HG03095 (cell line): Measurements from ENCODE around the gene RBMX.

ENCODE experiments used
- ATAC-seq: cut with Tn5 transposase; IDR thresholded peaks from one replicate; pipeline ENCODE4 v1.9.1; 2021; ENCODE audit warnings: moderate library complexity; ENCODE audit not compliant: unreplicated experiment

RBMX gene

DNA sequence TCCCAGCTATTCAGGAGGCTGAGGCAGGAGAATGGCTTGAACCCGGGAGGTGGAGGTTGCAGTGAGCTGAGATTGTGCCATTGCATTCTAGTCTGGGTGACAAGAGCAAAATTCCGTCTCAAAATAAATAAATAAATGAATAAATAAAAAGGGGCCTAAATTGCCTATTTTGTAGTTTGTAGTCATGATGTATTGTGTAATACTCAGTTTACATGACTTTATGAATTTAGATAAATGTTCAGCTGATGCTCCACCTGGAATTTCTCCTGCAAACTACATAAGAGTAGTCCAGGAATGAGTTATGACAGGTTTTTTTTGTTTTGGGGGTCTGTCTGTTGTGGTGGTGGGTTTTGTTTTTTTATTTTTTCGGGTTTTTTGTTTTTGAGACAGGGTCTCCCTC, 31.1 kb downstream of the RBMX start:
- no peak for ATAC-seq

DNA sequence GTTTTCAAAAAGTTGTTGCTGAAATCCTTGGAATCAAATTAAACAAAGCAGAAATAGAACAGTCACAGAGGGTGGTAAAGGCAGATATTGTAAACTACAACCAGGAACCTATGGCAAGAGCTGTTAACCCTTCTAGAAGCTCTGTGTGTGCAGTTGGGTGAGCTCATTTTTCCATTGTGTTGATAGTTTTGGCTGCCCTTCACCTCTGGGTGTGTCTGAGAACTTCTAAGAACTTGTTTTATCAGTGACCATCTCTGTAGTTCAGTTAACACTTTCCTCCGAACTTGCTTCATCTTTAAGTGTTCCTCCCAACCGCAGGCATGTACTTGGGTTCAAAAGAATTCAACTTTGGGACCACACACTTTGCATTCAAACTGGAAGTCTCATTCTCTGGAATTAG, 32.7 kb downstream of the RBMX start:
- ATAC-seq: no peak

DNA sequence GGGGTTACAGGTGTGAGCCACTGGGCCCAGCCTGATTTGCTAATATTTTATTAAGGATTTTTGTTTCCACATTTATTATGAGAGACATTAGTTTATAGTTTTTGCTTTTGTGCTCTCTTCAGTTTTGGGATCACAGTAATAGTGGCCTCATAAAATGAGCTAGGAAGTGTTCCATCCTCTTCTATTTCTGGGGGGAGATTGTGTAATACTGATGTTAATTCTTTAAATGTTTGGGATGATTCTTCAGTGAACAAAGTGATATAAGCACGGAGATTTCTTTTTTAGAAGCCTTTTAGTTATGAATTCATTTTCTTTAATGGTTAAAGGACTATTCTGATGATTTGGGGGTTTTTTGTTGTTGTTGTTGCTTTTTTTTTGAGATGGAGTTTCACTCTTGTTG, 41.3 kb downstream of the RBMX start:
- ATAC-seq: no peak

DNA sequence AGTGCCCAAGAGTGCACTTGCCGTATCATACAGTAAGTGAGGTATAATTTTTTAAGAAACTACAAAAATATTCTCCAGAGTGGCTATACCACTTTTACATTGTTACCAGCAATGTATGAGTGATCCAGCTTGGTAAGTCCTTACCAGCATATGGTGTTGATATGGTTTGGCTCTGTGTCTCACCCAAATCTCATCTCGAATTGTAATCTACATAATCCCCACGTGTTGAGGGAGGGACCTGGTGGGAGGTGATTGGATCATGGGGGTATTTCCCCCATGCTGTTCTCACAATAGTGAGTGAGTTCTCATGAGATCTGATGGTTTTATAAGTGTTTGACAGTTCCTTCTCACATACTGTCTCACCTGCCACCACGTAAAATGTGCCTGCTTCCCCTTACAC, 44.8 kb downstream of the RBMX start:
- ATAC-seq: no peak

DNA sequence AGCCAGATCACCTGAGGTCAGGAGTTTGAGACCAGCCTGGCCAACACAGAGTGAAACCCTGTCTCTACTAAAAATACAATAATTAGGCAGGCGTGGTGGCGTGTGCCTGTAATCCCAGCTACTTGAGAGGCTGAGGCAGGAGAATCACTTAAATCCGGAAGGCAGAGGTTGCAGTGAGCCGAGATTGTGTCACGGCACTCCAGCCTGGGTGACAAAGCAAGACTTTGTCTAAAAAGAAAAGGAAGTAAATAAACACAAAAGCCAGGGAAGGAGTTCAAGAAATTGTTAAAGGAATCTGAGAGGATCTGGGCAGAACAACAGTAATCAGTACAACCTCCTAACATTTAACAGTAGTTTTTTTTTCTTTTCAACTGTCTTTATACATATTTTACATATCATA, 51.1 kb downstream of the RBMX start:
- ATAC-seq: no peak

DNA sequence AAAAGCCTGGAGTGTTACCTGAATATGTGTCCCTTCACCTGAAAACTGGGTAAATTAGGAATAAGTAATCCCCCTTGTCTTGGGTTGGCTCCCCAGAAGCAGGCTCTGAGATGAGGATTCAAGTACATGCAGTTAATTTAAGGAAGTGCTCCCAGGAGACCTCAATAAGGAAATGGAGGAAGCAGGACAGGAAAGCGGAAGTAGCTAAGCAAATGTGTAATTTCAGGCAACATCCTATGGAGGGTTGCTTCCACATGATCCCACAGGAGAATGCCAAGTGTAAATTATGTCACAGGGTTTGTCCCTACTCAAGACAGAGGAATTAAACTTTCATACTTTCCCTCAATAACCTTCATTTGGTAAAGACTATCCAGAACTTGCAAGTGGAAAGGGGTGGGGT, 51.7 kb downstream of the RBMX start:
- no peak for ATAC-seq

DNA sequence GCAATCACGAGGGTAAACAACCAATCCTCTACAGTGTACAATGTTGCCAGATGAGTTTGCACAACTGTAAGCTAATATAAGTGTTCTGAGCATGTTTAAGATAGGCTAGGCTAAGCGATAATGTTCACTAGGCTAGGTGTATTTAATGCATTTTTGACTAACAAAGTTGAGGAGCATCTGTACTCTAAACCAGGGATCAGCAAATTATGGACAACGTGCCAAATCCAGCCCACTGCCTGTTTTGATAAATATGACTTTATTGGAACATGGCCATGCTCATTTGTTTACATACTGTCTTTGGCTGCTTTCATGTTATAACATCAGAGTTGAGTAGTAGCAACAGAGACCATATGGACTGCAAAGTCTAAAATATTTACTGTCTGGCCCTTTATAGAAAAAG, 53.5 kb downstream of the RBMX start:
- no peak for ATAC-seq

DNA sequence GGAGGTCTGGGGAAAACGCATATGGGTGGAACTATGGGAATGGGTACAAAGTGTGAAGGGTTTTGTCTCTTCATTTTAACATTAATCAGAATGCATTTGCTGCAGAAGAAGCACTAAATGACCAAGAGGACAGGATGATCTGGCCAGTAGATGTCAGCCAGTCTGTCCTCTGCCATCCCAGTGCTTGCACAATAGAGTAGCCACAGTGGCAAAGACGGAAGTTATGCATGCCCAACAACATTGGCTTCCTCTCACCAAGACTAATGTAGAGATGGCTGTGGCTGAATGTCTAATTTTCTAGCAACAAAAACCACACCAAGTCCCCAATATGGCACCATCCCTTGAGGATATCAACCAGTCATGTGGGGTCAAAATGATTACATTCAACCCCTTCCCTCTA, 54.8 kb downstream of the RBMX start:
- ATAC-seq: no peak
